Vagina (tissue), 2 donors: ENCODE data around the gene NTM.

Source experiments
- CTCF ChIP-seq, 3 experiments: fragments of 450-650 bp in 2 of 3; fragments of 200-600 bp in 1 of 3; sonication (generic) in 1 of 3; IDR thresholded peaks; one replicate each; pipeline ENCODE4 v1.5.1; 2017 to 2019; ENCODE audit warnings: antibody characterized with exemption in 3 of 3, mild to moderate bottlenecking in 2 of 3, moderate library complexity in 2 of 3
- POLR2AphosphoS5 ChIP-seq, 2 donors: sonication (generic); formaldehyde crosslinking; IDR thresholded peaks; one replicate each; pipeline ENCODE4 v1.9.0; 2017; ENCODE audit warnings: antibody characterized with exemption in 2 of 2, mild to moderate bottlenecking in 2 of 2, low read depth in 1 of 2; ENCODE audit not compliant: insufficient read depth in 1 of 2

- TF ChIP-seq CTCF (IDR thresholded peaks at IDR 0.05) (no peak), POLR2AphosphoS5 (IDR thresholded peaks at IDR 0.05; ENCODE audit: insufficient read depth in 1 of 2, low read depth in 1 of 2) (no peak)
These were observed 221.7 kb downstream of the NTM start for GRCh38 chr11:131592152-131592551.
